Germinal center (tissue), 1 donor: Measurements from ENCODE around the gene SPRY4.
"Not testable (repeated sequence)": the region's sequence is repeated elsewhere in the genome, so short reads cannot be mapped to it uniquely, and the experiment has no call there.

Experiments used
- DNase-seq: peaks from one replicate; pipeline ENCODE4 v3.0.0; 2012; ENCODE audit warnings: mixed read lengths, low spot score

Gene SPRY4

DNA sequence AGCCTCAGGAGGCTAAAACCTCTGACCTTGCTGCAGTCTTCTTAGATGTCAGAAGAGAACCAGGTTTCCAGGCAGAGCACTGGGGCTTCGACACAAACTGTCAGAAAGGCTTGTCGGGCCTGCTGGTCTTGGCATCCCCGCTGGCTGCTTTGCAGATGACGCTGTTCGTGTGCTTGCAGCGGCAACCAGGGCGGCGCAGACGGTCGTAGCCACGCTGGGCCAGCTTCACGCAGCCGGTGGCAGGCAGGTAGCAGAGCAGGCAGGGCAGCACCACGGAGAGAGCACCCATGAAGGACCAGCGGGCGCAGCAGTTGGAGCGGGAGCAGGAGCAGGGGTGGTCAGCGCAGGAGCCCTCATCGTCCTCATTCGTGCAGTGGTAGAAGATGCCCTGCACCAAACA, 10.7 kb downstream of the SPRY4 start:
- no peak for DNase-seq

DNA sequence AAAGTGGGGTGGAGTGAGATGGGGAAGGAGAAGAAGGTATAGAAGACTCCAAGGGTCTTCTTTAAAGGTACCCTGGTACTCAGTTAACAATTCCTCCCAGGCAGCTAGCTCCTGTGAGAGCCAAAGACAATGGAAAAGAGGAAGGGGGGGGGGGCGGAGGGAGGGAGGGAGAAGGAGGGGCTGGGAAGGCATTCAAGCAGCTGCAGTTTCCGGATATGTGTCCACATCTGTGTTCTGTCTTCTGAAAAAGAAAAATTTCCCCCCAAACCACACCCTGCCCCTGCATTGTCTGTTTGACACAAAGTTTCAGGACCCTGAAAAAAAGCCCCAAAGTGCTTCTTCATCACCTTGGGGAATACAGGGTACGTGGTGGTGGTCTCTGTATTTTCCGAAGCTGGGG, 11.1 kb downstream of the SPRY4 start:
- DNase-seq, result no peak

DNA sequence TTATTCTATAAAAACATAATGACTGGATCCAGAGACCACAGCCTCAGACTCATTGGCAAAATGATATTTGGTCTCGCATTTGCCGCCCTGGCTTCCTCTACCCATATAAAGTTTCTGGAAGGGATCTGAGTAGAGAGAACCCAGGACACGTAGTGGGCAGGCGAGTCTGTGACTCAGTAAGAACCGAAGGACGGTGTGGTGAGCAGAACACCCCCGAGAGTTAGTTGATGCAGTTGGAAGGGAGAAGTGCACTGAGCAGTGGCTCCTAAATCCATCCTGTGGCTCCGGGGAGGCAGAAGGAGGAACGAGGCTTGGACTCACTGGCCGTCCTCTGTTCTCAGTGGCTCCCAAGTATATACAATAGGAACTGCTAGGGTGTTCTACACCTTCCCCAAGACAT, 11.5 kb downstream of the SPRY4 start:
- DNase-seq, result no peak

DNA sequence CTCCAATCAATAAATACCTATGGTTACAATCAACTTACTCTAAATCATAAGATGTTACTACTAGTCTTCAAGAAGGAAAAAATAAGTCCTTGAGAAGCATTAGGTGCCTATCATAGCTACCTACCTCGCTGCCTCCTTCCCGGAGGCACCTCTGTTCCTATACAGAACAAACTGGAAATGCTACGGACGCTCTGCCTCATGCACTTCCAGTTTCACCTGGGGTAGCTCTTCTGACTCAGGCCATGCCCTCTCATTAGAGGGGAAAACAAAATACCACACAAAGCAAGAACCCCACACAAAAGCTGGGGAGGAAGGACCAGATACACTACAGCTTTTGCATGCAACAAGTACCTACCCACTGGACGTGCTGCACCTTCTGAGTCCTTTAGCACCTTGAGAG, 12.4 kb downstream of the SPRY4 start:
- DNase-seq, result no peak

DNA sequence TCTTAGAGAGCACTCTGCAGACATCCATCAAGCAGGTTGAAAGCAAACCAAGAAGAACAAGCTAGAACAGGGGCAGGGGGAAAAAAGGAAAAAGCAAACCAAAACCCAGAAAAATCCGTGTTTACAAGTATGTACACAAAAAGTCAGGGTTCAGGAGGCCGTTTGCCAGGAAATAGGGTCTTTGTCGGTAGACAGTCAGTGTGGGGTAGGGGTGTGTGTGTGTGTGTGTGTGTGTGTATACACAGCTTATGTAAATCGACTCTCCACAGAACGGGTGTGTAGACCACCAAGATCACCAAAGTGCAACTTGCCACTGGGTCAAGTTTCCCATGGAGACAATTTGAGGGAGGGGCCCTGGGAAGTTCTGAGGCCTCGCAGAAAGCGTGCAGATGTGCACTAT, 13.1 kb downstream of the SPRY4 start:
- no peak for DNase-seq

DNA sequence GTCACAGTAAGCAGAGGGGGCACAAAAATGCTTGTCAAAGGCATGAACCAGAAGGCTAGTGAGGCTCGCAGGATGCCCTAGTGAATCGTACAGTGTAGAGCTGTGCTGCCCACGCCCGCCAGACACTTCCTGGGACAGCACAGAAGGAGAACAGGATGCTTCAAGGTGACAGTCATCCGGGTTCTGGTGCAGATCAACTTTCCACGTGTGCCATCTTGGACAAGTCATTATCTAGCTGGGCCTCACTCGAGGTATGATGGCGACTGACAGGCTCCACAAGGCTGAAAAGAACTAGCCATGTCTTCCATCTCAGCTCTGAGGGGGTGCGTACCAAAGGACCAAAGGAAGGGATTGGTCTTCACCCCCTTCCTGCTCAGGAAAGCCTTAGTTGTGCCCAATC, 14.0 kb downstream of the SPRY4 start:
- DNase-seq, result no peak

DNA sequence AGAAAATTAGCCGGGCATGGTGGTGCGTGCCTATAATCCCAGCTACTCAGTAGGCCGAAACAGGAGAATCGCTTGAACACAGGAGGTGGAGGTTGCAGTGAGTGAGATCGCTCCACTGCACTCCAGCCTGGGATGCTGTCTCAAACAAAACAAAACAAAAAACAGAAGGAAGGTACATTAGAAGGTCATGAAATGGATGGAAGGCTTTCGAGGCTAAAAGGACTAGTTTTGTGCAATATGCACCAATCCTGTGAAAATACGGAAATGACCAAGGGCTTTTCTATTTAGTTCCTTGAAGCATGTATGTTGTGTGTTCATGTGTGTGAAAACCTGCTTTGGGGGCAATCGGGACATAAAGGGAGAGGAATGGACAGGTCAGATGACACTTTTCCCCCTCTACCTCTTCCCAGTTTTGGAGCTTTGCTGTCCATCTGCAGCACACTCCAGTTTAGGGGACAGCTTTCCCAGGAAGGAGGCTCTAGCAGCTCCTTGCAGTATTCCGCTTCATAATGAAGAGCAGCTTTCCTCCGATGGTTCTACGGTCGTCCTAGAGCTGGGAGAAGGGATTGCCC, 15.0 kb downstream of the SPRY4 start:
- DNase-seq, result no peak

DNA sequence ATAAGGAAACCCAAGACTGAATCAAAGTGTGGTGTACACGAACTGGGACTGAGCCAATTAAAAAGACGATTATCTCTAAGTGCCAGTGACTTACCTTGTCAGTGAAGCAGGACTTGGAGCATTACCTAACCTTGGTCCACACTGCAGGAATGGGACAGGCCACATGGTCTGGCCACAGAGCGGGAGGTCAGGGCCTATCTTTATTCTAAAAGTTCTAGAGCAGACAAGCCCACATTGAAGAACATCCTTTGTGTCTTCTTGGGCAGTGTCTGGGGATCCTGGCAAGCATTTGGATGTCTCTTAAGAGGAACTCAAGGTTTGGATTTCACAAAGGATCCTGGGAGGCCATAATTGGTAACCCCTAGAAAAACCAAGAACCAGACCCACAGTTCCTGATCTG, 16.5 kb downstream of the SPRY4 start:
- DNase-seq, result no peak

DNA sequence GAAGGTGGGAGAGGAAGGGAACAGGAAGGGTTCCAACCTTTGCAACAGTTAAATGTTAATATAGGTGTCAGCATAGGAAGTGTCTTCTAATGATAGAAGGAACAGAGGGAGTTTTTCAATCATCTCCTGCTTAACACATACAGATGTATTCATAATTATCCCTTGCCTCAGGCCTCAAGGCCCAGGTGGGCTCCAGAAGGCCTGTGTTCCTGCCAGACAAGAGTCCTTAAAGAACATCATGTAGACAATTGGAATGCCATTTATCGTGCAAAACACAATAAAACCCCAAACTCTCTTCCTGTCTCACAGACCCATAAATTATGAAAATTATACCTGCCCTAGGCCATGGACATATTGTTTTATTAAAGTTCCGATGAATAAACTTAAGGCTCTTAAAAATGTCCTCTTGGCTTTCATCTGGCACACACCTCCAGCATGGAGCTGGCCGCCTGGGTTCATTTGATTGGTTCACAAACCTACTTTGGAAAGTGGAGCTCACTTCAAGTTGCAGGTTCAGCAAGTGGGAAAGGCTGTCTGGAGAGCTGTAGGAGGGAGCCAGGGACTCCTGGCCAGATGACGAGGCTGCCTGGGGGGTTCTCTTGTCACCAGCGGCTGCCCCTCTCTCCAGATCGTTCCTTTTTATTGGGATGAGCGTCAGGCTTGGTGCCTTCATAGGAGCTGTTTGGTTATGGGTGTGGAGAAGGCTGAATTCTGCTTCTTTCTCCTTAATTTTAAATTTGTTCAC, 17.5 kb downstream of the SPRY4 start:
- DNase-seq, result no peak

DNA sequence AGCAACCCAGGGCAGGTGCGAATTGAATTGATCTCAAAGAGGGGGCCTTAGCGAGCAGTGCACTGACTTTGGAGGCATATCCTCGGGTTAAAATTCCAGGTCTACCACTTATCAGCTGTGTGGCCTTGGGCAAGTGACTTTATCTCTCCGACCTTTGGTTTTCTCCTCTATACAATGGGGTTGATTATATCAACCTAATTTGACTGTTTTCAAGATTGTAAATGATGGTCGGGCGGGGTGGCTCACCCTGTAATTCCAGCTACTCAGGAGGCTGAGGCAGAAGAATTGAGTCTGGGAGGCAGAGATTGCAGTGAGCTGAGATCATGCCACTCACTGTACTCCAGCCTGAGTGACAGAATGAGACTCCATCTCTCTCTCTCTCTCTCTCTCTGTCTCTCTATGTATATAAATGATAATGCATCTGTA, 18.7 kb downstream of the SPRY4 start:
- DNase-seq, result no peak

DNA sequence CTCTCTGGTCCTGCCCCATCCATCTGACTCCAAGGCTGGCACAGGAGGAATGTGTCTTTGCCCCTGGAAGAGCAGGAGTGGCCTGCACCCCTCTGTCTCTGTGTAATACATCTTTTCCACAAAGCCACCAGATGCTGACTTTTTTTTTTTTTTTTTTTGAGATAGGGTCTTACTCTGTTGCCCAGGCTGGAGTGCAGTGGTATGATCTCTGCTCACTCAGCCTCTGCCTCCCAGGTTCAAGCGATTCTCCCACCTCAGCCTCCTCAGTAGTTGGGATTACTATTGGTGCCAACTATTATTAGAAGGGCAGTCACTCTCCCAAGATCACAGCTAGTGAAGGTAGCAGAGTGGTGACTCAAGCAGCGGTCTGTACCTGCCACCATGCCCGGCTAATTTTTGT, 19.6 kb downstream of the SPRY4 start:
- DNase-seq, result no peak

DNA sequence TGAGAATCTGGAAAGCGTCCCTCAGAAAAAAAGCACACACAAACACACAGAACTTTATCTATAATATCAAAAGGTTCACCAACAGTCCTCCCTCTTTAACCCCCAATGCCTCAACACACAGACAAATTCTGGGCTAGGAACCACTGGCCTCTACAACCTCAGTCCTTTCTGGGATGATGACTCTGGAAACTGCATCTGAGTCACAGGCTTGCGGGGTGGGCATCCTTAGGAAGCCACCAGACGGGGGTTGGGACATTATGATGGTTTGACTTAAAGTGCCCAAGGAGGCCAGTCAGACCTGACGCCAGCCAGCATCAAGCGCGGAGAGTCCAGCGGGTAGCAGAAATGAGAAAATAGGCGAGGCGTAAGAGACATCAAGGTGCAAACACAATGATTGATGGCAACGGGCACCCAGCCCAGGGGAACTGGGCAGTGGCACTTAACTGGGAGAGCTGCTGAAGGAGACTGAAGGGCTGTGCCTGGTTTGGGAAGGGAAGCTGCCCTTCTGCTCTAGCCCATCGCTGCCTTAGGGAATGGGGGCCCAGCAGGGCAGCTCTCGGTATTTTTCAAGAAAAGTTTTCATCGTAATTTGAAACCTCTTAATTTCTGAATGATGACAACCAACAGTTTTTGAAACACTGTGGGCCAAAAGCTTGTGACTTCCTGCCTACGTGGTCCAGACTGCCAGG, 20.7 kb downstream of the SPRY4 start:
- no peak for DNase-seq

DNA sequence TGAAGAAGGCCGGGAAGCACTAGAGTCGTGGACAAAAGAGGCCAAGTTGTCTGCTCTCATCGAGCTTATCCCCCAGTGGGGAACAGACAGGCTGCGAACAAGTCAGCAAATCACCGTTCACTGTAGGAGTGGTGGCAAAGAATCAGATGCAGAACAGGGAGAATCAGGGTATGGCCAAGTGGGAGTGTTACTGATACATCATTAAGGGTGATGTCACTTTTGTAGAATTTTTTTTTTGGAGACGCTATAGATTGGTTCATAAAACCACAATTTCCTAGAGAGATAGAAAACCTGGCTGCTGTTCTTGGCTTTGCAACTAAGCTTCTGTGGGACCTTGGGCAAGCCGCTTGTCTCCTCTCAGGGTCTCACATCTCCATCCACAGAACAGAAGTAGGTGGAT, 21.3 kb downstream of the SPRY4 start:
- DNase-seq, result no peak

DNA sequence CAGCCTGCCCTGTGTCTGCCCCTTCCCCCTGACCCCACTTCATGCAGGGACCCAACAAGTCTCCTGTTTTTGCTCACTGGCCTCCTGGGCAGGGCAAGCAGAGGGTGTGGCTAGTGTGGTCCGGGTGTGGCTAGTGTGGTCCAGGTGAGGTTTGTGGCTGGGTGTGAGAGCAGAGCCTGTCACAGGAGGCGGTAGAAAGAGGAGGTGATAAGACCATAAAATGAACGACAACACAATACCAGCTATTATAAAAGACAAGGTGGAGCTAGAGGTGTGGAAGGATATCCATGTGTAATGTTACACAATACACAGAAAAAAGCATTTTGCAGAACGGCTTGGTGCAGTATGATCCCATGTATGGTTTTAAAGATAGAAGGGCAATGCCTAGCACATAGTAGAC, 23.3 kb downstream of the SPRY4 start:
- DNase-seq, result no peak

DNA sequence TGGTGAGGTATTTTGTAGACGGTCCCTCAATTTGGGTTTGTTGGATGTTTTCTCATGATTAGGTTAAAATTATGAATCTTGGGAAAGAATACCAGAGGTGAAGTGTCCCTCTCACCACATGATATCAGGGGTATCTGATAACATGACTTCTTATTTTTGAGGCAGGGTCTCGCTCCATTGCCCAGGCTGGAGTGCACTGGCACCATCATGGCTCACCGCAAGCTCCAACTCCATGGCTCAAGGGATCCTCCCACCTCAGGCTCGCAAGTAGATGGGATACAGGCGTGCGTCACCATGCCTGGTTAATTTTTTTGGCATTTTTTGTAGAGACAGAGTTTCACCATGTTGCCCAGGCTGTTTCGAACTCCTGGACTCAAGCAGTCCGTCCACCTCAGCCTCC, 24.1 kb downstream of the SPRY4 start:
- no peak for DNase-seq

DNA sequence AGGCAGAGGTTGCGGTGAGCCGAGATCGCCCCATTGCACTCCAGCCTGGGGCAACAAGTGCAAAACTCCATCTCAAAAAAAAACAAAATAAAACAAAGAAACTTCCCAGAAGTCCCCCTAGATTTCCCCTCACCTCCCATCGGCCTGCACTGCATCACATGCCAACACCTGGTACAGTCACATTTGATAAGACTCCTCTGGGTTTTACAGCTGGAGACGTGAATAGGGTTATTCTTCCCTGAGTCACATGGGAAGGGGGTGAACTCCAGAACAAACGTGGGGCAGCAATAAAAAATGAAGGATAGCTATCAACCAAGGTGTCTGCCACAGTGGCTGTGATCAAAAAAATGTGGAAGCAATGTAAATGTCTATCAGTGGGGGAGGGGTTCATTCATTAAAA, 26.0 kb downstream of the SPRY4 start:
- DNase-seq, result no peak

DNA sequence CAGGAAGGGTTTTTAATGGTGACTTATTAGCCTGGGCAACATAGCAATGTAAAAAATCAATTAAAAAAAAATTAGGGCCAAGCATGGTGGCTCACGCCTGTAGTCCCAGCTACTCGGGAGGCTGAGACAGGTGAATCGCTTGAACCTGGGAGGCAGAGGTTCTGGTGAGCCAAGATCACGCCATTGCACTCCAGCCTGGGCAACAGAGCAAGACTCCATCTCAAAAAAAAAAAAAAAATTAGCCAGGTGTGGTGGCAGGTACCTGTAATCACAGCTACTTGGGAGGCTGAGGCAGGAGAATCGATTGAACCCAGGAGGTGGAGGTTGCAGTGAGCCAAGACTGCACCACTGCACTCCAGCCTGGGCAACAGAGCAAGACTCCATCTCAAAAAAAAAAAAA, 27.0 kb downstream of the SPRY4 start:
- not testable (repeated sequence) for DNase-seq

DNA sequence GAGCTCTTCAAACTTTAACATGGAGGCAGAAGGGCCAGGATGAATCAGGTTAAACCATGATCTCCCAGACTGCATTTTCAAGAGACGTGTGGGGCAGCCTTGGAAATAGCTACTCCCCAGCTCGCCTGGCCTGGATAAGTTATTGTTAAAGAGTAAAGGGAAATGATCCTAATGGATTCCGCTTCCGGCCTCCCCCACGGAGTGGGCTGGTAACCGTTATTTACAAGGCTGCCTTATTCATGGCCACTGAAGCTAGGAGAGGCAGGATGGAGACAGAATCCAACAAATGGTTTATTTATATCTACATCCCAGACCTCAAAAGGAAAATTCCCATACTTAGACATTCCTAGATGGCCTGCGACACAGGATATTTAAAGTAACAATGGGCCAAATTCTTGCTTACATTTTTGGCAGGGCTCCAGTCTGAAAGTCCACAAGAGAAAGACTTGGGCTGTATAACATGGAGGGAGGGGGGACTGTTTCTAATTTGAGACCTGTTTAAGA, 27.9 kb downstream of the SPRY4 start:
- no peak for DNase-seq

DNA sequence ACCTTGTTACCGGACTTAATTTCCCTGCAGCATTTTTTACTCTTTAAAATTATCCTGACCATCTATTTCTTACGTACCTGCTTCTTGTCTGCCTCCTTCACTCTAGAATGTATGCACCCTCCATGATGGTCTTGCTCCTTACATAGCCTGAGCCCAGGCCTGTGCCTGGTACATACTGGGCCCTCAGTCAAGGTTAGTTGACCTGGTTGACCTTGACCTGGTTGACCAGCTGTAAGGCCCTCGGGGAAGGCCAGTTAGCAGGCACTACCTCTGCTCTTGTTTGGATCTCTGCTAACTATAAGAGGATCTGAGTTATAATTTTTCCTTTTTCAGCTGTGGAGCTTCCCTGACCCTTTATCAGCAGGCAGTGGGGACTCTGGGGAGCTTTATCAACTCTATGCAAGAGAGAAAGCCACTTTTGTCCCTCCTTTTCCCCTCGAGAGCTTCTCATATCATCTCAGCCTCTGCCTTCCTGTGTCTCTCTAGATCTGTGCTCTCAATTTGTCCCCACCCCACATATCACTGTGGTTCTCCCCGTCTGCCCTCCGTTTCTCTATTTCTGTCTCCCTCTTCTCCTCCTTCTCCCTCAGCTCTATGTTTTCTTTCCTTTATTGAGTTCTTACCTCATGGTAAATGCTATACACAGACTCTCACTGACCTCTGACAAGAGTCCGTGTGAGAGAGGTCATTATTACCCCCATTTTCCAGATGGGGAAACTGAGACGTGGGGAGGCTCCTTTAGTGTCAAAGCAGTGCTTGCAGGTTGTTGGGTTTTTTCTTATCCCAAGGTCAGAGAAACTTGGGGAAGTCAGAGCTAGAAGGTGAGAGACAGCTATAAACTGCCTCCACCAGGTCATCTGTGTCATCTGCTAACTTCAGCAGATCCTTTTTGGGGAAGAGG, 28.6 kb downstream of the SPRY4 start:
- no peak for DNase-seq

DNA sequence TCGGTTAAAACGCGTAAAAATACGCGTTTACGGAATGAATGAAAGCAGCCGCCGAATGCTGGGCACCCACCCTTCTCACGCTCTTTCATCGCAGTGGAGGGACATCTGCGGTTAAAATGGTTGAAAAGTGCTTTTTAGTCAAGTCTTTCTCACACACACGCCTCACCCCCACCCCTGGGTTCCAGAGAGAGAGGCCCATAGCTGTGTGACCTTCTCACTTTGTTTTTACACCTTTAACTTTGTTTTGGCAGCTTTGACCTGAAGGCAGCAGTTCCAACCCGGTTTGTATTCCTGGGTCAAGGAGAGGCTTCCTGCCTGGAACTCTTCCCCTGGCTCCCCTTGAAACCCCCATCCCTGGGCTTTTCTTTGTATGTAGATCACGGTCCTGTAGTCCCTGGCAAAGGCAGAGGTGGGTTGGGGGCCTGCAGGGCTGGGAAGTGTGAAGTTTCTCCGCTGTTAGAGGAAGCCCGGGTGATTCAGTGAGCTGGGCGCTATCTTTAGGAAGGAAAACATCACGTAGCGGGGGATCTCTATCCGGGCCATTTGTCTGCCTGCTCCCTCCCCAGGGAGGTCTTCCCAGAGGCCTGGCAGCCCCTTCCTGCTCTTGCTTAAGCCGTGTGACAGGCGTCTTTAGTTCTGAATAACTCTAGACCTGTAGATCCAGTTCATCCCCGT, 29.6 kb downstream of the SPRY4 start:
- DNase-seq, result no peak

DNA sequence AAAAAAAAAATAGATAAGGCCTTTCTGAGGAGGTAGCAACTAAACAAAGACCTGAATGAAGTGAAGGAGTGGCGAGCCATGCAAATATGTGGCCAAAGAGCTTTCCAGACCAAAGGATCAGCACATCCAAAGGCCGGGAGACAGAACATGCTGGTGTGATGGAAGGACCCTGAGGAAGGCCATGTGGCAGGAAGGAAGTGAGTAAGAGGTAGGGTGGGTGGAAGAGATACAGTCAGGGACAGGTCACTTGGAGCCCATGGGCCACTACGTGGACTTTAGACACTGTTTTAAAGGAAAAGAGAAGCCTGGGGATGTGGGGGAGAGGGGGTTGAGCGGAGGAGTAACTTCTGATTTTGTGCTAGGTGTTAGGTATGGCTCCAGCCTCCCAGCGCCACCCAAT, 31.3 kb downstream of the SPRY4 start:
- DNase-seq, result no peak

DNA sequence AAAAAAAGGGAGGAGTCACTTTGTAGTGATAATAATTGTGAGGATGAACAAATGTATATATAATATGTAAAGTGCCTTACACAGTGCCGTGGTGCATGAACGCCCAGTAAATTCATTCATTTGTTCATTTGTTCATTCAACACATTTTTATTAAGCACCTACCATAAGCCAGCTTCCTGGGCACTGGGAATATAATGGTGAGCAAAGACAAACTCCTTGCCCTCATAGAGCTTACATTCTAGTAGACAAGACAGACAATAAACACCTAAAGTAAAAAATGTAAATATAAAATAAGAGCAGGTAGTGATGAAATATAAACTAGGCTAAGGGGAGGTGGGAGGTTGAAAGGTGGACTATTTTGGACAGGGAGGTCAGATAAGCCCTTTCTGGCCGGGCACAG, 32.0 kb downstream of the SPRY4 start:
- no peak for DNase-seq
